Upper lobe of right lung (tissue), 1 donor: ENCODE measurements around the gene WDFY2. TPM values are rescaled to one million over a fixed set of nuclear protein-coding genes. Genes with fewer than 3 reads are reported as not detected.
A peak's percentile ranks its signal among the peaks of the same experiment; 100 is the strongest.
"Not testable (repeated sequence)": the region's sequence is repeated elsewhere in the genome, so short reads cannot be mapped to it uniquely, and the experiment has no call there.

Source experiments
- ATAC-seq: fragments of 200-7000 bp; cut with Tn5 transposase; one replicate; pipeline ENCODE4 v1.9.1; 2020; ENCODE audit warnings: mild to moderate bottlenecking, moderate library complexity
- DNase-seq: peaks from one replicate; pipeline ENCODE4 v3.0.0-alpha.2; 2020
- H3K27ac ChIP-seq: fragments of 200-600 bp; one replicate; pipeline ENCODE4 v1.8.0; 2022
- H3K27me3 ChIP-seq: fragments of 200-600 bp; one replicate; pipeline ENCODE4 v1.8.0; 2022; ENCODE audit warnings: mild to moderate bottlenecking
- H3K36me3 ChIP-seq: fragments of 200-600 bp; one replicate; pipeline ENCODE4 v1.8.0; 2022
- H3K4me1 ChIP-seq: fragments of 200-600 bp; one replicate; pipeline ENCODE4 v1.8.0; 2022
- H3K4me3 ChIP-seq: fragments of 200-600 bp; one replicate; pipeline ENCODE4 v1.8.0; 2022; ENCODE audit warnings: mild to moderate bottlenecking
- H3K9me3 ChIP-seq: fragments of 200-600 bp; one replicate; pipeline ENCODE4 v1.8.0; 2022
- CTCF ChIP-seq: fragments of 200-600 bp; IDR thresholded peaks from one replicate; pipeline ENCODE4 v1.8.0; 2022; ENCODE audit warnings: antibody characterized with exemption
- intact Hi-C: fragments of 100-400 bp; cut with DNase I; formaldehyde crosslinking; loops from one replicate; pipeline ENCODE4 v1.11.0; 2022
- total RNA-seq: library from RNA; stranded (reverse); fragmentation: NEBNext Ultra II Directional; extraction: Animal tissue kit (Norgen Biotek cat#: 25700); gene quantifications from one replicate; pipeline ENCODE4 v1.2.1, GENCODE V29; 2021
- donor health status: DM: no; HTN: yes; CAD: no; lungs with severe emphysema.

WDFY2 gene
- total RNA-seq, 1 donor from 2014 or later: 13.1 TPM

- no peak for TF ChIP-seq CTCF
- intact Hi-C loops: no loop called here
- Histone ChIP-seq H3K4me3 (no peak overlapping the region), H3K36me3 (no peaks in the 10 kb centered on the region), H3K9me3 (no peaks in the 10 kb centered on the region), H3K27ac (no peak overlapping the region), H3K27me3 (no peaks in the 10 kb centered on the region), H3K4me1 (peaks cover 5% of the 10 kb centered on the region)
- peak; percentile 24 for ATAC-seq
- no peak for DNase-seq
Measured at GRCh38 chr13:51542346-51543242, 41.7 kb upstream of the WDFY2 start.

- H3K4me3 ChIP-seq, H3K9me3 ChIP-seq, ATAC-seq, H3K4me1 ChIP-seq, H3K36me3 ChIP-seq, H3K27ac ChIP-seq, DNase-seq, intact Hi-C loops, H3K27me3 ChIP-seq: not testable (repeated sequence)
Measured at GRCh38 chr13:51545446-51545845, 38.8 kb upstream of the WDFY2 start.

GRCh38 chr13:51547425-51548176, 36.7 kb upstream of the WDFY2 start:
- ATAC-seq: no peak
- DNase-seq: no peak
- no peaks in the 10 kb centered on the region for H3K4me1 ChIP-seq
- no peak overlapping the region for H3K27ac ChIP-seq
- TF ChIP-seq CTCF: no peak
- no peaks in the 10 kb centered on the region for H3K9me3 ChIP-seq
- H3K4me3 ChIP-seq: no peak overlapping the region
- H3K27me3 ChIP-seq: no peaks in the 10 kb centered on the region
- intact Hi-C loops: no loop called here
- no peaks in the 10 kb centered on the region for H3K36me3 ChIP-seq

- DNase-seq (peak; percentile 68), ATAC-seq (peak; percentile 90)
- Histone ChIP-seq H3K27ac (no peak overlapping the region), H3K4me1 (no peaks in the 10 kb centered on the region), H3K27me3 (no peaks in the 10 kb centered on the region), H3K9me3 (no peaks in the 10 kb centered on the region), H3K4me3 (no peak overlapping the region), H3K36me3 (no peaks in the 10 kb centered on the region)
- intact Hi-C loops: no loop called here
- TF ChIP-seq CTCF: no peak
Measured at GRCh38 chr13:51549050-51549449, 35.2 kb upstream of the WDFY2 start.

GRCh38 chr13:51549593-51549992, 34.7 kb upstream of the WDFY2 start:
- Histone ChIP-seq H3K27me3 (no peaks in the 10 kb centered on the region), H3K4me1 (no peaks in the 10 kb centered on the region), H3K36me3 (no peaks in the 10 kb centered on the region), H3K9me3 (no peaks in the 10 kb centered on the region), H3K4me3 (no peak overlapping the region), H3K27ac (no peak overlapping the region)
- no peak for TF ChIP-seq CTCF
- no peak for ATAC-seq
- DNase-seq: no peak
- intact Hi-C loops: no loop called here

- Histone ChIP-seq H3K27me3 (no peaks in the 10 kb centered on the region), H3K9me3 (no peaks in the 10 kb centered on the region), H3K36me3 (no peaks in the 10 kb centered on the region), H3K4me3 (no peak overlapping the region), H3K4me1 (no peaks in the 10 kb centered on the region), H3K27ac (no peak overlapping the region)
- DNase-seq (no peak), ATAC-seq (peak; percentile 71)
- no peak for TF ChIP-seq CTCF
- intact Hi-C loops: no loop called here
Measured at GRCh38 chr13:51550151-51550550, 34.1 kb upstream of the WDFY2 start.
